Spleen (tissue), 13 donors: Measurements from ENCODE around the gene ARRDC1. TPM values are rescaled to one million over a fixed set of nuclear protein-coding genes. Genes with fewer than 3 reads are reported as not detected.
A peak's percentile ranks its signal among the peaks of the same experiment; 100 is the strongest.

Experiments
- DNase-seq: peaks from one replicate; pipeline ENCODE4 v3.0.0-alpha.2; 2020
- H3K27ac ChIP-seq, 8 donors: fragments of 200-600 bp; sonication (generic) in 7 of 8; 1 replicate in 4 of 8; 2 replicates in 4 of 8; pipeline versions ENCODE4 v1.5.0 to v1.8.0; 2016 to 2021; ENCODE audit warnings: inconsistent platforms in 4 of 8, mild to moderate bottlenecking in 4 of 8, moderate library complexity in 1 of 8
- H3K27me3 ChIP-seq, 7 donors: fragments of 200-600 bp; sonication (generic) in 6 of 7; replicated peaks in 1 of 7; 1 replicate in 4 of 7; 2 replicates in 3 of 7; pipeline versions ENCODE4 v1.5.0 to v1.8.0; 2016 to 2021; ENCODE audit warnings: inconsistent platforms in 3 of 7, mild to moderate bottlenecking in 1 of 7
- H3K36me3 ChIP-seq, 6 donors: fragments of 200-600 bp; sonication (generic) in 5 of 6; 1 replicate in 4 of 6; 2 replicates in 2 of 6; pipeline versions ENCODE4 v1.5.0 to v1.8.0; 2016 to 2021; ENCODE audit warnings: inconsistent platforms in 2 of 6
- H3K4me1 ChIP-seq, 6 donors: fragments of 200-600 bp; sonication (generic) in 5 of 6; 1 replicate in 3 of 6; 2 replicates in 3 of 6; pipeline versions ENCODE4 v1.5.0 to v1.8.0; 2016 to 2021; ENCODE audit warnings: inconsistent platforms in 3 of 6
- H3K4me3 ChIP-seq, 8 donors: fragments of 200-600 bp; sonication (generic) in 7 of 8; 1 replicate in 4 of 8; 2 replicates in 4 of 8; pipeline versions ENCODE4 v1.5.0 to v1.8.0; 2016 to 2021; ENCODE audit warnings: inconsistent platforms in 4 of 8, mild to moderate bottlenecking in 4 of 8, moderate library complexity in 2 of 8
- H3K9me3 ChIP-seq, 8 donors: fragments of 200-600 bp; sonication (generic) in 7 of 8; 1 replicate in 4 of 8; 2 replicates in 4 of 8; pipeline versions ENCODE4 v1.5.0 to v1.8.0; 2016 to 2021; ENCODE audit warnings: inconsistent platforms in 4 of 8
- POLR2A ChIP-seq, 3 donors: fragments of 450-650 bp; IDR thresholded peaks; one replicate each; pipeline ENCODE4 v1.5.1; 2017; ENCODE audit warnings: antibody characterized with exemption in 3 of 3, mild to moderate bottlenecking in 1 of 3
- POLR2AphosphoS5 ChIP-seq, 3 donors: sonication (generic); formaldehyde crosslinking; IDR thresholded peaks; one replicate each; pipeline ENCODE4 v1.5.1; 2017; ENCODE audit warnings: antibody characterized with exemption in 3 of 3
- WGBS, 5 donors: extraction: QIAGEN DNeasy Blood & Tissue Kit in 3 of 5; methylation state at CpG; one replicate each; pipeline versions ENCODE4 v1.1.5 to v1.1.7; 2013 to 2018; 5-methylcytosine and 5-hydroxymethylcytosine counted together
- intact Hi-C: fragments of 100-400 bp; cut with DNase I; formaldehyde crosslinking; loops from one replicate; pipeline ENCODE4 v1.15.0; 2023; ENCODE audit warnings: low total_unique reads
- long read RNA-seq, 2 donors: transcript quantifications; one replicate each; lab custom pipeline, GENCODE V29; 2026
- polyA plus RNA-seq, 3 donors: library from polyadenylated mRNA; stranded (reverse); fragments of 200-250 nt; gene quantifications; one replicate each; pipeline ENCODE4 v1.2.1, GENCODE V29; 2013
- total RNA-seq, 7 donors: library from RNA; depleted of rRNA in 3 of 7; stranded (reverse); fragments of >200 nt in 3 of 7; fragmentation: NEBNext Ultra II Directional in 4 of 7; extraction: Animal tissue kit (Norgen Biotek cat#: 25700) in 4 of 7; gene quantifications; one replicate each; pipeline versions ENCODE4 v1.1.0 to v1.2.1, GENCODE V29; 2016 to 2021
- TF ChIP-seq, protein P1 (sequence below), 11 experiments: fragments of 200-600 bp in 7 of 11; fragments of 450-650 bp in 4 of 11; sonication (generic) in 4 of 11; IDR thresholded peaks in 8 of 11; conservative IDR thresholded peaks in 3 of 11; 1 replicate in 7 of 11; 2 replicates in 4 of 11; pipeline versions ENCODE4 v1.4.0 to v1.8.0; 2016 to 2021; ENCODE audit warnings: antibody characterized with exemption in 11 of 11, inconsistent platforms in 4 of 11, mild to moderate bottlenecking in 1 of 11
- donor health status: healthy with polysubstance abuse.
- donor health status: DM: no; HTN: no; CAD: no; lungs with moderate emphysema.
- donor health status: DM: no; HTN: no; CAD: no.
- donor health status: Bipolar disorder and iron deficiency.
- donor health status: healthy.
- donor health status: DM: no; HTN: no; CAD: no.
- donor health status: DM: yes; HTN: yes; CAD: no.

Gene ARRDC1, protein sequence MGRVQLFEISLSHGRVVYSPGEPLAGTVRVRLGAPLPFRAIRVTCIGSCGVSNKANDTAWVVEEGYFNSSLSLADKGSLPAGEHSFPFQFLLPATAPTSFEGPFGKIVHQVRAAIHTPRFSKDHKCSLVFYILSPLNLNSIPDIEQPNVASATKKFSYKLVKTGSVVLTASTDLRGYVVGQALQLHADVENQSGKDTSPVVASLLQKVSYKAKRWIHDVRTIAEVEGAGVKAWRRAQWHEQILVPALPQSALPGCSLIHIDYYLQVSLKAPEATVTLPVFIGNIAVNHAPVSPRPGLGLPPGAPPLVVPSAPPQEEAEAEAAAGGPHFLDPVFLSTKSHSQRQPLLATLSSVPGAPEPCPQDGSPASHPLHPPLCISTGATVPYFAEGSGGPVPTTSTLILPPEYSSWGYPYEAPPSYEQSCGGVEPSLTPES
- 10 to 100 TPM; 51.4 to 85.2 (median 70.2) TPM for total RNA-seq
- 100 to 1,000 TPM in 1 of 3 donors, 10 to 100 TPM in 2; 60.1 to 158 (median 95.1) TPM for polyA plus RNA-seq
- long read RNA-seq, donor 1, transcript ARRDC1-201 (8 exons, 1,586 nt), result major isoform, 7 of 10 reads
- long read RNA-seq, donor 1, partial matches to known transcripts, result 0 of 10 reads
- long read RNA-seq, donor 1, other reads (novel, unspliced or antisense), result 0 of 10 reads
- long read RNA-seq, donor 2, transcript ARRDC1-201 (8 exons, 1,586 nt), result major isoform, 7 of 9 reads
- long read RNA-seq, donor 2, partial matches to known transcripts, result 0 of 9 reads
- long read RNA-seq, donor 2, other reads (novel, unspliced or antisense), result 0 of 9 reads

DNA sequence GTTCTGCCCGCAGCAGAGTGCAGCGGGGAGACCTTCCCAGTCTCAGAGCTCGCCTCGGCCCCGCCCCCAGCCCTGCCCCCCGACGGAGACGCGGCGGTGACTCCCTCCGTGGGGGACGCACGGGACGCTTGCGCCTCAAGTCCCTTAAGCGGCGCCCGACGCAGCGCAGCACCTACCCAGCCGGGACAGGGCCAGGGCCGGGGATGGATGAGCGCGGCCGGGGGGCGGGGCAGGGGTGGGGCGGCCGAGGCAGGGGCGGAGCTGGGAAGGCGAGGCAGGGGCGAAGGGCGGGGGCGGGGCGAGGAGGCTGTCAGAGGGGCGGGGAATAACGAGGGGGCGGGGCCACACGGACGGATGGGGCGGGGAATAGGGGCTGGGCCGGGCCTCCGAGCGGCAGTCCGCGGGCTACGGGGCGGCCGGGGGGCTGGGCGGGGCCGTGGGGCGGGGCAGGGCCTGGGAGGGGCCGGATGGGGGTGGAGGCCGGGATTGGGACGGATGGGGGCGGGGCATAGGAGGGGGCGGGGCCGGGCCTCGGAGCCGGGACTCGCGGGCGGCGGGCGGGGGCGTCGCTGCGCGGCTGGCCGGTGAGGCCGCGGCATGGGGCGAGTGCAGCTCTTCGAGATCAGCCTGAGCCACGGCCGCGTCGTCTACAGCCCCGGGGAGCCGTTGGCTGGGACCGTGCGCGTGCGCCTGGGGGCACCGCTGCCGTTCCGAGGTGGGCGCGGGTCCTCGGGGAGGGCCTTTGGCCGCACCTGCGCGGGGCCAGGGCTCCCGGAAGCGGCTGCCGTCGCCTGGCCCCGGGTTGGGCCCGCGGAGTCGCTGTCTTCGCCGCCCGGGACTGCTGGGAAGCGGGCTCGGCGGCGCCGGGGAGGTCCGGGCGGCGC lies at the start of gene ARRDC1:
Gene ARRDC1 (plus strand): TSS at position 566 of the 884 bp plus-strand sequence. CDS start 32 bp downstream, at position 598.
- peaks cover 0 to 18% (median 0%) of the 10 kb centered on the region in 6 donors for H3K36me3 ChIP-seq
- intact Hi-C loops, result no loop called here
- whole genome bisulfite sequencing, 5 donors, result 0 to 2% (median 1%) methylated on average over 10 to 111 of the region's 111 CpGs
- peak within 1 kb of the TSS; percentile 70 to 97 (median 87) for H3K4me3 ChIP-seq
- no peak for TF ChIP-seq POLR2A (IDR thresholded peaks at IDR 0.05)
- TF ChIP-seq, protein P1, sequence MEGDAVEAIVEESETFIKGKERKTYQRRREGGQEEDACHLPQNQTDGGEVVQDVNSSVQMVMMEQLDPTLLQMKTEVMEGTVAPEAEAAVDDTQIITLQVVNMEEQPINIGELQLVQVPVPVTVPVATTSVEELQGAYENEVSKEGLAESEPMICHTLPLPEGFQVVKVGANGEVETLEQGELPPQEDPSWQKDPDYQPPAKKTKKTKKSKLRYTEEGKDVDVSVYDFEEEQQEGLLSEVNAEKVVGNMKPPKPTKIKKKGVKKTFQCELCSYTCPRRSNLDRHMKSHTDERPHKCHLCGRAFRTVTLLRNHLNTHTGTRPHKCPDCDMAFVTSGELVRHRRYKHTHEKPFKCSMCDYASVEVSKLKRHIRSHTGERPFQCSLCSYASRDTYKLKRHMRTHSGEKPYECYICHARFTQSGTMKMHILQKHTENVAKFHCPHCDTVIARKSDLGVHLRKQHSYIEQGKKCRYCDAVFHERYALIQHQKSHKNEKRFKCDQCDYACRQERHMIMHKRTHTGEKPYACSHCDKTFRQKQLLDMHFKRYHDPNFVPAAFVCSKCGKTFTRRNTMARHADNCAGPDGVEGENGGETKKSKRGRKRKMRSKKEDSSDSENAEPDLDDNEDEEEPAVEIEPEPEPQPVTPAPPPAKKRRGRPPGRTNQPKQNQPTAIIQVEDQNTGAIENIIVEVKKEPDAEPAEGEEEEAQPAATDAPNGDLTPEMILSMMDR (IDR thresholded peaks at IDR 0.05 in 8 of 11, conservative IDR thresholded peaks at IDR 0.05 in 3 of 11), result peak in 1 of 11 experiments; percentile 8
- TF ChIP-seq POLR2AphosphoS5 (IDR thresholded peaks at IDR 0.05), result peak; percentile 75 to 79 (median 77)
- DNase-seq, result peak; percentile 99
- no peaks in the 10 kb centered on the region for H3K27me3 ChIP-seq
- peak within 1 kb of the TSS; percentile 75 to 98 (median 94) for H3K27ac ChIP-seq
- peaks cover 15 to 74% (median 45%) of the 10 kb centered on the region in 6 donors for H3K4me1 ChIP-seq
- H3K9me3 ChIP-seq, result no peaks in the 10 kb centered on the region

DNA sequence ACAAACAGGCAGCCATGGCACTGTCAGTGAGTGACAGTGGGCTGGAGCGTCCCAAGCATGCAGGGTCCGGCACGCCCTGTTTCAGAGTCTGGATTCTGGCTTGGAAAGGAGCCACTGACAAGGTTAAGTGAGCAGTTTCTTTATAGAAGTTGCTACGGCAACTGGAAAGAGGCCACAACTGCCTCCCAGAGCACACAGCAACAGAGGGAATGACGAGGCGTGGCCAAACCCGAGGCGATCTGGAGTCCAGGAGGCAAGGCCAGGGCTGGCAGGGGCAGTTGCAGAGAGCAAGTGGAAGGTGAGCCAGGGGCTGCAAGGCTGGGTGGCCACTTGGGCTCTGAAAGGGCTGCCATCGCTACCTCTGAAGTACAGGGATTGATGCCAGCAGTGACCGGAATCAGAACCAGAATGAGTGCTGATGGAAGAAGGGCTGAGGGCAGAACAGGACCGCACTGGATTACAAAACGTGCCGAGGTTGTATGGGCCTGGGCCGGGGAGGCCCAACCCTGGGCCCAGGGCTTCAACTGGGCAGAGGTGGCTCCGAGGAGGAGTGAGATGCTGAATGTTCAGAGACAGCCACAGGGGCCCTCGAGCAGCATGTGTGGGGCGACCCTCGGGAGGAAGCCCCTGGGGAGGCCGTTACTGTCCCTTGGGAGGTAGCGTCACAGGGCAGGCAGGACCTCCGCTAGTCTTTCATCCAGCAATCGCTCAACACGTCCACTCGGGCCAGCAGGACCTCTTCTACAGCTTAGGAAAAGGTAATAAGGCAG lies 49.2 kb upstream of the ARRDC1 start:
- no peak for DNase-seq
- 90 to 93% (median 92%) methylated on average over 23 to 24 of the region's 24 CpGs for WGBS, 5 donors
- intact Hi-C loops, result no loop called here
- Histone ChIP-seq H3K27me3 (no peaks in the 10 kb centered on the region), H3K4me3 (no peak overlapping the region), H3K9me3 (no peaks in the 10 kb centered on the region), H3K4me1 (peaks cover 4 to 17% (median 8%) of the 10 kb centered on the region in 6 donors), H3K36me3 (peaks cover 0 to 80% (median 48%) of the 10 kb centered on the region in 6 donors), H3K27ac (no peak overlapping the region)
- TF ChIP-seq, protein P1 (IDR thresholded peaks at IDR 0.05 in 8 of 11, conservative IDR thresholded peaks at IDR 0.05 in 3 of 11), result no peak
- peak in 1 of 3 donors; percentile 36 for TF ChIP-seq POLR2AphosphoS5 (IDR thresholded peaks at IDR 0.05)

DNA sequence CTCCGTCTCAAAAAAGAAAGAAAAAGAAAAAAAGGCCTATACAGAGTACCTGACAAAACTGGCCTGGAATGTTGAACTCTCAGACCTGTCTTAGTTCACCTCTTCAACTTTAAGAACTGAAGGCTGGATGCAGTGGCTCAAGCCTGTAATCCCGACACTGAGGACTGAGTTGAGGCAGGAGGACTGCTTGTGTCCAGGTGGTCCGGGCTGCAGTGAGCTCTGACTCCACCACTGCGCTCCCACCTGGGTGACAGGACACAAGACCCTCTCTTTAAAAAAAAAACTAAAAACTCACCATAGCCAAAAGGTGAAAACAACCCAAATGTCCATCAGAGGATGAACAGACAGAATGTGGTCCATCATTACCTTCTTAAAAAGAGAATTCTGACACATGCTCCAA lies 47.4 kb upstream of the ARRDC1 start:
- H3K9me3 ChIP-seq, result no peaks in the 10 kb centered on the region
- WGBS, 5 donors, result 93 to 99% (median 94%) methylated on average over 4 of the region's 4 CpGs
- intact Hi-C loops, result no loop called here
- H3K27ac ChIP-seq, result no peak overlapping the region
- H3K36me3 ChIP-seq, result peaks cover 0 to 96% (median 59%) of the 10 kb centered on the region in 6 donors
- H3K4me3 ChIP-seq, result no peak overlapping the region
- no peaks in the 10 kb centered on the region for H3K27me3 ChIP-seq
- no peak for DNase-seq
- H3K4me1 ChIP-seq, result peaks cover 0 to 4% (median 0%) of the 10 kb centered on the region in 6 donors
- TF ChIP-seq POLR2AphosphoS5 (IDR thresholded peaks at IDR 0.05), result no peak
- no peak for TF ChIP-seq POLR2A (IDR thresholded peaks at IDR 0.05)
- TF ChIP-seq, protein P1 (IDR thresholded peaks at IDR 0.05 in 8 of 11, conservative IDR thresholded peaks at IDR 0.05 in 3 of 11), result no peak
